ENCODE results near the gene ADAMTS12. TPM values are rescaled to one million over a fixed set of nuclear protein-coding genes. Genes with fewer than 3 reads are reported as not detected.
A peak's percentile ranks its signal among the peaks of the same experiment; 100 is the strongest.

ADAMTS12 gene
- total RNA-seq, 1 experiment from 2014 or later, result 1.2 TPM

DNA sequence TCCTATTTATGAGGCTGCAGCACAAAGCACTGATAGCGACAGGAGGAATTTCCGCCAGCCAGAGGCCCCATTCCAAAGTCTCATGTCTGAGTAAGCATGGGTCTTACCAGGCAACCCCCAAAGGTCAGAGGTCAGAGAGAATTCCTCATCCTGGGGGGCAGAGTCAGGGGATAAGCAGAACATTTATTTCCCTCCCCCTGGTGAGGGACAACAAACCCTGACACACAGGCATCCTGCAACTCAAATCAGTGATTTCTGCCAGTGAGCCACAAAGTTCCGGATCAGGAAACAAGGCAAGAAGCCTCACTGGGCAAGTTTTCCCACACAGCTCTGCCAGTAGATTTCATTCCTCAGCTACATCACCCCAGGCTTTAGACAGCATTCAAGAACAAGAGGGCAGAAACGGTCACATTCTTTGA, 37.0 kb downstream of the ADAMTS12 start:
- Mint-ChIP-seq H3K9me3 (ENCODE audit: low read depth, unreplicated experiment) (no peaks in the 10 kb centered on the region), H3K36me3 (ENCODE audit: insufficient read depth, unreplicated experiment) (no peaks in the 10 kb centered on the region), H3K27me3 (ENCODE audit: unreplicated experiment) (no peaks in the 10 kb centered on the region), H3K27ac (ENCODE audit: unreplicated experiment) (no peak overlapping the region), H3K4me3 (ENCODE audit: low read depth, unreplicated experiment) (no peak overlapping the region), H3K4me1 (ENCODE audit: low read depth, unreplicated experiment) (peaks cover 8% of the 10 kb centered on the region)
- BruUV-seq (replicated peaks), result no TSS peak
- DNase-seq, result no peak
- intact Hi-C loops (cut with micrococcal nuclease; ENCODE audit: unreplicated experiment), result no loop called here
- CTCF ChIA-PET, result no interaction called here
- TF ChIP-seq, protein P1, sequence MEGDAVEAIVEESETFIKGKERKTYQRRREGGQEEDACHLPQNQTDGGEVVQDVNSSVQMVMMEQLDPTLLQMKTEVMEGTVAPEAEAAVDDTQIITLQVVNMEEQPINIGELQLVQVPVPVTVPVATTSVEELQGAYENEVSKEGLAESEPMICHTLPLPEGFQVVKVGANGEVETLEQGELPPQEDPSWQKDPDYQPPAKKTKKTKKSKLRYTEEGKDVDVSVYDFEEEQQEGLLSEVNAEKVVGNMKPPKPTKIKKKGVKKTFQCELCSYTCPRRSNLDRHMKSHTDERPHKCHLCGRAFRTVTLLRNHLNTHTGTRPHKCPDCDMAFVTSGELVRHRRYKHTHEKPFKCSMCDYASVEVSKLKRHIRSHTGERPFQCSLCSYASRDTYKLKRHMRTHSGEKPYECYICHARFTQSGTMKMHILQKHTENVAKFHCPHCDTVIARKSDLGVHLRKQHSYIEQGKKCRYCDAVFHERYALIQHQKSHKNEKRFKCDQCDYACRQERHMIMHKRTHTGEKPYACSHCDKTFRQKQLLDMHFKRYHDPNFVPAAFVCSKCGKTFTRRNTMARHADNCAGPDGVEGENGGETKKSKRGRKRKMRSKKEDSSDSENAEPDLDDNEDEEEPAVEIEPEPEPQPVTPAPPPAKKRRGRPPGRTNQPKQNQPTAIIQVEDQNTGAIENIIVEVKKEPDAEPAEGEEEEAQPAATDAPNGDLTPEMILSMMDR (IDR thresholded peaks at IDR 0.05; ENCODE audit: unreplicated experiment), result no peak

- Mint-ChIP-seq H3K27ac (ENCODE audit: unreplicated experiment) (no peak overlapping the region), H3K27me3 (ENCODE audit: unreplicated experiment) (no peaks in the 10 kb centered on the region), H3K4me3 (ENCODE audit: low read depth, unreplicated experiment) (no peak overlapping the region), H3K36me3 (ENCODE audit: insufficient read depth, unreplicated experiment) (no peaks in the 10 kb centered on the region), H3K4me1 (ENCODE audit: low read depth, unreplicated experiment) (peaks cover 8% of the 10 kb centered on the region), H3K9me3 (ENCODE audit: low read depth, unreplicated experiment) (no peaks in the 10 kb centered on the region)
- intact Hi-C loops (cut with micrococcal nuclease; ENCODE audit: unreplicated experiment), result no loop called here
- DNase-seq, result no peak
- CTCF ChIA-PET, result no interaction called here
- TF ChIP-seq, protein P1 (IDR thresholded peaks at IDR 0.05; ENCODE audit: unreplicated experiment), result no peak
- BruUV-seq (replicated peaks), result no TSS peak
These were observed 39.0 kb downstream of the ADAMTS12 start for GRCh38 chr5:33852837-33853236.

GRCh38 chr5:33852319-33852718, 39.5 kb downstream of the ADAMTS12 start:
- H3K4me1 Mint-ChIP-seq (ENCODE audit: low read depth, unreplicated experiment), result peaks cover 8% of the 10 kb centered on the region
- TF ChIP-seq, protein P1 (IDR thresholded peaks at IDR 0.05; ENCODE audit: unreplicated experiment), result no peak
- H3K4me3 Mint-ChIP-seq (ENCODE audit: low read depth, unreplicated experiment), result no peak overlapping the region
- intact Hi-C loops (cut with micrococcal nuclease; ENCODE audit: unreplicated experiment), result no loop called here
- H3K9me3 Mint-ChIP-seq (ENCODE audit: low read depth, unreplicated experiment), result no peaks in the 10 kb centered on the region
- H3K27ac Mint-ChIP-seq (ENCODE audit: unreplicated experiment), result no peak overlapping the region
- H3K27me3 Mint-ChIP-seq (ENCODE audit: unreplicated experiment), result no peaks in the 10 kb centered on the region
- no peaks in the 10 kb centered on the region for H3K36me3 Mint-ChIP-seq (ENCODE audit: insufficient read depth, unreplicated experiment)
- DNase-seq, result no peak
- BruUV-seq (replicated peaks), result no TSS peak
- CTCF ChIA-PET, result no interaction called here

DNA sequence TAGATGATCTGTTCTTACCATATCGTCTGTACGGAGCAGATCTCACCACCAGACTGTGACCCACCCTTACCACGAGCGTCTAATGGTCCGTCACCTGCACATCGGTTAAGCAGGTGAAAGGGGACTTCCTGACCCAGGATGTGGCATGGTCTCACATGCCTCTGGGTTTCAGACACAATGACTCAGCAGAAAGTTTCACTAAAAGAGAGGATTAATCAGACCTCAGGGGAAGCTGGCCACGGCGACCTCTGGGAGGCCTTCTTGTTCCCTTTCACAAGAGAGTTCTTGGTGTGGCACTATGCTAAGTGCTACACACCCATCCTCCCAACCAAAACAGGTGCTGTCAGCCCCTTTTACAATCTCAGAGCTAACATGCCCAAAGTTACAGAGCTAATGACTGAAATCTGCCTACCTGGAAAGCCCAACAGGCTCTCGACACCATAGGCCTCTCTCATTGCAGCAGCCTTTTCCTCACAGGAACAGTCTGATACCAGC, 41.6 kb downstream of the ADAMTS12 start:
- no peak overlapping the region for H3K4me3 Mint-ChIP-seq (ENCODE audit: low read depth, unreplicated experiment)
- H3K4me1 Mint-ChIP-seq (ENCODE audit: low read depth, unreplicated experiment), result peaks cover 8% of the 10 kb centered on the region
- CTCF ChIA-PET, result no interaction called here
- H3K36me3 Mint-ChIP-seq (ENCODE audit: insufficient read depth, unreplicated experiment), result no peaks in the 10 kb centered on the region
- H3K9me3 Mint-ChIP-seq (ENCODE audit: low read depth, unreplicated experiment), result no peaks in the 10 kb centered on the region
- H3K27ac Mint-ChIP-seq (ENCODE audit: unreplicated experiment), result peak overlapping the region; percentile 30
- no peaks in the 10 kb centered on the region for H3K27me3 Mint-ChIP-seq (ENCODE audit: unreplicated experiment)
- BruUV-seq (replicated peaks), result no TSS peak
- TF ChIP-seq, protein P1 (IDR thresholded peaks at IDR 0.05; ENCODE audit: unreplicated experiment), result no peak
- DNase-seq, result peak; percentile 13
- intact Hi-C loops (cut with micrococcal nuclease; ENCODE audit: unreplicated experiment), result no loop called here

Measured in Calu3 (cell line).